Stimulated activated CD4-positive, alpha-beta T cell treated with anti-CD3 and anti-CD28 coated beads, Interleukin-1b, Interleukin-23, amount 100 ng/mL, for 24 hours (primary cell): Measurements from ENCODE around the gene AGBL2.
"Not testable (repeated sequence)": the region's sequence is repeated elsewhere in the genome, so short reads cannot be mapped to it uniquely, and the experiment has no call there.

Source experiments
- DNase-seq, 4 experiments: peaks; one replicate each; pipeline ENCODE4 v3.0.0-alpha.2; 2020; ENCODE audit warnings: low read depth in 4 of 4, low spot score in 1 of 4

The AGBL2 gene

GRCh38 chr11:47691979-47692378 is 23.2 kb downstream of the AGBL2 start:
- no peak for DNase-seq

GRCh38 chr11:47689480-47689879 is 25.7 kb downstream of the AGBL2 start:
- no peak for DNase-seq

- no peak for DNase-seq
These were observed 26.2 kb downstream of the AGBL2 start for GRCh38 chr11:47688991-47689390.

DNA sequence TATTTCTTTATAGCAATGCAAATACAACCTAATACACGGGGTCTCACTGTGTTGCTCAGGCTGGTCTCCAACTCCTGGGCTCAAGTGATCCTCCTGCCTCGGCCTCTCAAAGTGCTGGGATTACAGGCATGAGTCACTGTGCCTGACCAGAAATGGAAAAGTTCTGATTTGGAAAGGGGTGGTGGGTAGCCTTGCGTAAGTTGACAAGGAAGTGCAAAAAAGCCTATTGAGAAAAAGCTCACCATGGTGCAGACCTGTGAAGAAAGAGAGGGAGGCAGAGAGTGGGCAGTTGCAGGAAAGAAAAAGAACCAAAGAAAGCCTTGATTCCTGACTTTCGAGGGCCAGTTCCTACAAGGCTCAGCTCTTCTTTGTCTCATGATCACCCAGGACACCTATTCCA is 27.1 kb downstream of the AGBL2 start:
- no peak for DNase-seq

- not testable (repeated sequence) for DNase-seq
These were observed 28.5 kb downstream of the AGBL2 start for GRCh38 chr11:47686704-47687103.

DNA sequence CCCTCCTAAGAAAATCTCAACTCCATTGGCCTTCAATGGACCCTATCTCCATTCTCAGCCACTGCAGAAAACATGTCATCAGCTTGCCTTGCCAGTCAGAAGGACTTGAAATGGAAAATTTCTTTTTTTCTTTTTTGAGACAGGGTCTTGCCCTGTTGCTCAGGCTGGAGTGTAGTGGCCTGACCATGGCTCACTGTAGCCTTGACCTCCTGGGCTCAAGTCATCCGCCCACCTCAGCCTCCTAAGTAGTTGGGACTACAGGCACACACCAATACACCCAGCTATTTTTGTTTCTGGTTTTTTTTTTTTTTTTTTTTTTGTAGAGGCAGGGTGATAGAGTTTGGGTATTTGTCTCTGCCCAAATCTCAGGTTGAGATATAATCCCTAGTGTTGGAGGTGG is 29.0 kb downstream of the AGBL2 start:
- no peak for DNase-seq

DNA sequence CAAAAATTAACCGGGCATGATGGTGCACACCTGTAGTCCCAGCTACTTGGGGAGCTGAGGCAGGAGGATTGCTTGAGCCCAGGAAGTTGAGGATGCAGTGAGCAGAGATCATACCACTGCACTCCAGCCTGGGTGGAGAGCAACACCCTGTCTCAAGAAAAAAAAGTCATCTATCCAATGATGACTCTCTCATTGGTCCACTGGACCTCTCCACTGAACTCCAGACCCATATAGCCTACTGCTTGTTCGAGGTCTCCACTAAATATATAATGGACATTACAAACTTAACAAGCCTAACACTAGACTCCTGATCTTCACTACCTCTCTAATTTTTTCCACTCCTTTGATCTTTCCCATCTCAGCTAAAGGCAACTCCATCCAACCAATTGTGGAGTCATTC is 39.3 kb downstream of the AGBL2 start:
- DNase-seq, result no peak

GRCh38 chr11:47672283-47672730 is 42.9 kb downstream of the AGBL2 start:
- DNase-seq, result no peak

DNA sequence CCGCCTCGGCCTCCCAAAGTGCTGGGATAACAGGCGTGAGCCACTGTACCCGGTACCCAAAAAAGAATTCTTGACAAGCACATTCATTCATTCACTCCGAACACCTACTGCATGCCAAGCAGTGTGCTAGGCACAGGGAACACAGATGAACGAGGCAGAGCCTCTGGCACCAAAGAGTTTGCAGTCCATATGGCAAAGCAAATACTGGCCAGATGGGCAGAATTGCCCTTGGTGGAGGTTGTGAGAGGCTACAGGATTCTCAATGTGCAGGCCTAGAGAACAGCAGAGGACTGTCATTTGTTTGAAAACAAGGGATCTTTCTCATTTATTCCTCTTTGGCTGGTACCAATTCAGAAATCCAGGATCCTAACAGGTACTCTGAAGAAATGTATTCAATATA is 45.3 kb downstream of the AGBL2 start:
- no peak for DNase-seq

GRCh38 chr11:47668665-47669064 is 46.5 kb downstream of the AGBL2 start:
- DNase-seq, result no peak

- DNase-seq, result no peak
These were observed 47.6 kb downstream of the AGBL2 start for GRCh38 chr11:47667555-47667954.

DNA sequence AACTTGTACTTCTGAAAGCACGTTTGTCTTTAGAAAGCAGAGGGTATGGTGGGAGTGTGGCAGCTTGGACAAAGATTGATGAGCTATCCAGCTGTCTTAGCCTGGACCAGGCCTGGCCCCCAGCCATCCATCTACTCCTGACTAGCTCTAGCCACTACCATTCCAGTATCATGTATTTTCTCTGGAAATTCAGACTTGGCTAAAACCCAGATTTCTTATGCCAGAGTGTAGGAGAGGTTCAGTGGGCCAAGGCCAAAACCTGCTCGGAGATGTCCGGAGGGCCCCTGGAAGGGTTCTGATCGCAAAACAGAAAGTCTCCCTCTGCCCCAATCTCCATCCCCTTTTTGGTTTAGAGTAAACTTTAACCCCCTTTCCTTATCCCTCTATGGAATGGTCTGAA is 48.0 kb downstream of the AGBL2 start:
- no peak for DNase-seq

DNA sequence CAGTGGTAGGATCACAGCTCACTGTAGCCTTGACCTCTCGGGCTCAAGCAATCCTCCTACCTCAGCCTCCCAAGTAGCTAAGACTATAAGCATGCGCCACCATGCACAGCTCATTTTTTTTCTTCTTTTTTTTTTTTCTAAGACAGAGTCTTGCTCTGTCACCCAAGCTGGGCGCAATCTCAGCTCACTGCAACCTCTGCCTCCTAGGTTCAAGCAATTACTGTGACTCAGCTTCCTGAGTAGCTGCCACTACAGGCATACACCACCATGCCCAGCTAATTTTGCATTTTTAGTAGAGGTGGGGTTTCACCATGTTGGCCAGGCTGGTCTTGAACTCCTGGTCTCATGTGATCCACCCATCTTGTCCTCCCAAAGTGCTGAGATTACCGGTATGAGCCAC is 50.2 kb downstream of the AGBL2 start:
- not testable (repeated sequence) for DNase-seq

- DNase-seq, result no peak
These were observed 53.9 kb downstream of the AGBL2 start for GRCh38 chr11:47661245-47661644.

DNA sequence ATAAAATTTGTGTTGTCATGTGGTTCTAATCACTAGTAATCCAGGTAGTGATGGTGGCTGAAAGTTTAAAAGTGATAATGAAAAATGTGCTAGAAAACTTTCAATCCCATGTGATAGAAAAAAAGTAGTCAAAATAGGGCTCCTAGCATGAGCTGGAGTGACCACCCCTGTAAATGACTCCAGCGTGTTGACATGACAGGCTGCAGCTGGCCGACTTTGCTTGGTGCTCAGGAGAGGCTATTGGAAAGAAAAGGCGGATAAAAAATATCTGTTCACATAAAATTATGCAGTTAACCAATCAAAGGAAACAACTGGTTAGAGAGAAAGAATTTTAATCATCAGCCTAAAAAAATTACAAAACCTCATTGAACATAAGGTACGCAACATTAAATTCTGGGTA is 55.9 kb downstream of the AGBL2 start:
- DNase-seq, result no peak

GRCh38 chr11:47656260-47656885 is 58.8 kb downstream of the AGBL2 start:
- no peak for DNase-seq

GRCh38 chr11:47651818-47652469 is 63.2 kb downstream of the AGBL2 start:
- DNase-seq, result no peak

- no peak for DNase-seq
These were observed 65.9 kb downstream of the AGBL2 start for GRCh38 chr11:47649276-47649675.

DNA sequence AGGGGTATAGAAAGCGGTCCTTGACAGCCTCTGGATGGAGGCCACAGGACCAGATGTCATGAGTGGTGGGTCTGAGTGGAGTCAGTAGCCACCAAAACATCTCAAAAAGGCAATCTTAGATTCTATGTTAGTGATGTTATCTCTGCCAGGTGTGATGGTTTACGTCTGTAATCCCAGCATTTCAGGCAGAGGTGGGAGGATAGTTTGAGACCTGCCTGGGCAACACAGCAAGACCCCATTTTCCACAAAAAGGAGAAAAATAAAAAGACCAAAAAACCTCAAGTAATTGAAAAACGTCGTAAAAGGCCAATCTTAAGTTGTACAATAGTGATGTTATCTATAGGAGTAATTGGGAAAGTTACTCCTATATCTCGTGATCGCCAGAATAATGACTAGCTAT is 69.2 kb downstream of the AGBL2 start:
- DNase-seq, result no peak

DNA sequence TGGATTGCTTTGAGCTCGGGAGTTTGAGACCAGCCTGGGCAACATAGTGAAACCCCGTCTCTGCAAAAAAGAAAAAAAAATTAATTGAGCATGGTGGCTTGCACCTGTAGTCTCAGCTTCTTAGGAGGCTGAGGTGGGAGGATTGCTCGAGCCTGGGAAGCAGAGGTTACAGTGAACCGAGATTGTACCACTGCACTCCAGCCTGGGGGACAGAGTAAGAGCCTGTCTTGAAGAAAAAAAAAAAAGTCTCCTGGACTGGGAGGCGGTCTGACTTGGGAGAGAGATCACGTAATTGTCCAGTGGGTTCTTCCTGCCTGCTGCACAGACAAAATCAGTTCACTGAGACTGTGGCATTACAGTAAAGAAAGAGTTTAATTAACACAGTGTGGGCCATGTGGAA is 69.7 kb downstream of the AGBL2 start:
- DNase-seq, result no peak

- peak; percentile 85 to 93 (median 92) for DNase-seq
These were observed 72.9 kb downstream of the AGBL2 start, which contains the start of gene MTCH2 for GRCh38 chr11:47642099-47642855. Gene MTCH2, minus strand, starts transcription at chr11:47642559. Its CDS starts 94 bp downstream, at chr11:47642465.

GRCh38 chr11:47641600-47642098 is 73.5 kb downstream of the AGBL2 start:
- DNase-seq, result no peak
